HepG2 (cell line): ENCODE data around the gene FBLIM1. TPM values are rescaled to one million over a fixed set of nuclear protein-coding genes. Genes with fewer than 3 reads are reported as not detected.

Source experiments
- MATR3 ChIP-seq: sonication (generic); formaldehyde crosslinking; IDR thresholded peaks from 2 replicates; pipeline ENCODE4 v1.4.0; 2020; ENCODE audit warnings: missing genetic modification reagents
- NFATC3 ChIP-seq: sonication (generic); formaldehyde crosslinking; IDR thresholded peaks from 2 replicates; pipeline ENCODE4 v1.5.1; 2020; ENCODE audit warnings: mild to moderate bottlenecking, missing genetic modification reagents
- SOX13 ChIP-seq, 3 experiments: fragments of 450-650 bp in 1 of 3; sonication (generic) in 1 of 3; formaldehyde crosslinking in 1 of 3; IDR thresholded peaks in 2 of 3; conservative IDR thresholded peaks in 1 of 3; 2 replicates each; pipeline versions ENCODE4 v1.5.0 to v1.6.1; 2016 to 2020; ENCODE audit warnings: antibody characterized with exemption in 1 of 3, mild to moderate bottlenecking in 1 of 3, missing compliant biosample characterization in 1 of 3, missing genetic modification reagents in 1 of 3, moderate library complexity in 1 of 3
- TFDP2 ChIP-seq: sonication (generic); formaldehyde crosslinking; IDR thresholded peaks from 2 replicates; pipeline ENCODE4 v1.4.0; 2020; ENCODE audit warnings: missing genetic modification reagents
- ZBTB3 ChIP-seq: sonication (generic); formaldehyde crosslinking; IDR thresholded peaks from 2 replicates; pipeline ENCODE4 v1.4.0; 2020; ENCODE audit warnings: low read depth, mild to moderate bottlenecking, moderate library complexity, missing genetic modification reagents, borderline replicate concordance
- polyA plus RNA-seq, 8 experiments: library from polyadenylated mRNA; depleted of rRNA in 3 of 8; stranded (reverse) in 7 of 8; unstranded in 1 of 8; fragments of >200 nt; fragmentation: Illumina TruSeq in 4 of 8; extraction: Trizol in 4 of 8; gene quantifications; 2 replicates each; pipeline versions ENCODE4 v1.2.1 to v1.2.3, GENCODE V29; 2011 to 2016; ENCODE audit warnings: low read depth in 4 of 8, missing spikeins in 1 of 8, mixed read lengths in 1 of 8; ENCODE audit not compliant: insufficient read depth in 1 of 8
- total RNA-seq, 5 experiments: library from RNA; depleted of rRNA; stranded (reverse); fragments of >200 nt; fragmentation: Illumina TruSeq; extraction: Trizol; gene quantifications; 2 replicates each; pipeline ENCODE4 v1.2.3, GENCODE V29; 2016; ENCODE audit warnings: low read depth in 1 of 5
- TF ChIP-seq, protein P1 (sequence below): sonication (generic); formaldehyde crosslinking; IDR thresholded peaks from 2 replicates; pipeline ENCODE4 v1.4.0; 2020; ENCODE audit warnings: mild to moderate bottlenecking, missing genetic modification reagents
- TF ChIP-seq, protein P2 (sequence below): sonication (generic); formaldehyde crosslinking; IDR thresholded peaks from 2 replicates; pipeline ENCODE4 v1.8.0; 2022; ENCODE audit warnings: missing genetic modification reagents, low read depth, mild to moderate bottlenecking, borderline replicate concordance
- TF ChIP-seq, protein P3 (sequence below): sonication (generic); formaldehyde crosslinking; IDR thresholded peaks from 2 replicates; pipeline ENCODE4 v1.4.0; 2020; ENCODE audit warnings: mild to moderate bottlenecking, missing genetic modification reagents
- TF ChIP-seq, protein P4 (sequence below): sonication (generic); formaldehyde crosslinking; IDR thresholded peaks from 2 replicates; pipeline ENCODE4 v1.5.0; 2020; ENCODE audit warnings: missing genetic modification reagents
- TF ChIP-seq, protein P5 (sequence below), 2 experiments: sonication (generic) in 1 of 2; formaldehyde crosslinking in 1 of 2; IDR thresholded peaks; 2 replicates each; pipeline versions ENCODE4 v1.5.1 to v1.6.1; 2011 to 2020; ENCODE audit warnings: borderline replicate concordance in 1 of 2, low read depth in 1 of 2, low read length in 1 of 2, mild to moderate bottlenecking in 1 of 2, missing genetic modification reagents in 1 of 2, moderate library complexity in 1 of 2

Gene FBLIM1
- total and polyA plus RNA-seq, 2 of the 13 experiments (the other 11 are each of a cell fraction or from before 2014, with no cell fraction given), result 10.6 to 23.0 TPM

- TF ChIP-seq TFDP2, result no peak
- TF ChIP-seq, protein P1, sequence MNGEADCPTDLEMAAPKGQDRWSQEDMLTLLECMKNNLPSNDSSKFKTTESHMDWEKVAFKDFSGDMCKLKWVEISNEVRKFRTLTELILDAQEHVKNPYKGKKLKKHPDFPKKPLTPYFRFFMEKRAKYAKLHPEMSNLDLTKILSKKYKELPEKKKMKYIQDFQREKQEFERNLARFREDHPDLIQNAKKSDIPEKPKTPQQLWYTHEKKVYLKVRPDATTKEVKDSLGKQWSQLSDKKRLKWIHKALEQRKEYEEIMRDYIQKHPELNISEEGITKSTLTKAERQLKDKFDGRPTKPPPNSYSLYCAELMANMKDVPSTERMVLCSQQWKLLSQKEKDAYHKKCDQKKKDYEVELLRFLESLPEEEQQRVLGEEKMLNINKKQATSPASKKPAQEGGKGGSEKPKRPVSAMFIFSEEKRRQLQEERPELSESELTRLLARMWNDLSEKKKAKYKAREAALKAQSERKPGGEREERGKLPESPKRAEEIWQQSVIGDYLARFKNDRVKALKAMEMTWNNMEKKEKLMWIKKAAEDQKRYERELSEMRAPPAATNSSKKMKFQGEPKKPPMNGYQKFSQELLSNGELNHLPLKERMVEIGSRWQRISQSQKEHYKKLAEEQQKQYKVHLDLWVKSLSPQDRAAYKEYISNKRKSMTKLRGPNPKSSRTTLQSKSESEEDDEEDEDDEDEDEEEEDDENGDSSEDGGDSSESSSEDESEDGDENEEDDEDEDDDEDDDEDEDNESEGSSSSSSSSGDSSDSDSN, result peak; percentile 73
- TF ChIP-seq, protein P2, sequence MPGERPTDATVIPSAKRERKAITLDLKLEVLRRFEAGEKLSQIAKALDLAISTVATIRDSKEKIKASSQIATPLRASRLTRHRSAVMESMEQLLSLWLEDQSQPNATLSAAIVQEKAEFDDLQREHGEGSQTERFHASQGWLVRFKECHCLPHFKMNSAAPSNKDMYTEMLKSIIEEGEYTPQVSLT (CRISPR knock-in tag), result no peak
- no peak for TF ChIP-seq NFATC3 (CRISPR knock-in tag)
- no peak for TF ChIP-seq ZBTB3
- TF ChIP-seq, protein P3, sequence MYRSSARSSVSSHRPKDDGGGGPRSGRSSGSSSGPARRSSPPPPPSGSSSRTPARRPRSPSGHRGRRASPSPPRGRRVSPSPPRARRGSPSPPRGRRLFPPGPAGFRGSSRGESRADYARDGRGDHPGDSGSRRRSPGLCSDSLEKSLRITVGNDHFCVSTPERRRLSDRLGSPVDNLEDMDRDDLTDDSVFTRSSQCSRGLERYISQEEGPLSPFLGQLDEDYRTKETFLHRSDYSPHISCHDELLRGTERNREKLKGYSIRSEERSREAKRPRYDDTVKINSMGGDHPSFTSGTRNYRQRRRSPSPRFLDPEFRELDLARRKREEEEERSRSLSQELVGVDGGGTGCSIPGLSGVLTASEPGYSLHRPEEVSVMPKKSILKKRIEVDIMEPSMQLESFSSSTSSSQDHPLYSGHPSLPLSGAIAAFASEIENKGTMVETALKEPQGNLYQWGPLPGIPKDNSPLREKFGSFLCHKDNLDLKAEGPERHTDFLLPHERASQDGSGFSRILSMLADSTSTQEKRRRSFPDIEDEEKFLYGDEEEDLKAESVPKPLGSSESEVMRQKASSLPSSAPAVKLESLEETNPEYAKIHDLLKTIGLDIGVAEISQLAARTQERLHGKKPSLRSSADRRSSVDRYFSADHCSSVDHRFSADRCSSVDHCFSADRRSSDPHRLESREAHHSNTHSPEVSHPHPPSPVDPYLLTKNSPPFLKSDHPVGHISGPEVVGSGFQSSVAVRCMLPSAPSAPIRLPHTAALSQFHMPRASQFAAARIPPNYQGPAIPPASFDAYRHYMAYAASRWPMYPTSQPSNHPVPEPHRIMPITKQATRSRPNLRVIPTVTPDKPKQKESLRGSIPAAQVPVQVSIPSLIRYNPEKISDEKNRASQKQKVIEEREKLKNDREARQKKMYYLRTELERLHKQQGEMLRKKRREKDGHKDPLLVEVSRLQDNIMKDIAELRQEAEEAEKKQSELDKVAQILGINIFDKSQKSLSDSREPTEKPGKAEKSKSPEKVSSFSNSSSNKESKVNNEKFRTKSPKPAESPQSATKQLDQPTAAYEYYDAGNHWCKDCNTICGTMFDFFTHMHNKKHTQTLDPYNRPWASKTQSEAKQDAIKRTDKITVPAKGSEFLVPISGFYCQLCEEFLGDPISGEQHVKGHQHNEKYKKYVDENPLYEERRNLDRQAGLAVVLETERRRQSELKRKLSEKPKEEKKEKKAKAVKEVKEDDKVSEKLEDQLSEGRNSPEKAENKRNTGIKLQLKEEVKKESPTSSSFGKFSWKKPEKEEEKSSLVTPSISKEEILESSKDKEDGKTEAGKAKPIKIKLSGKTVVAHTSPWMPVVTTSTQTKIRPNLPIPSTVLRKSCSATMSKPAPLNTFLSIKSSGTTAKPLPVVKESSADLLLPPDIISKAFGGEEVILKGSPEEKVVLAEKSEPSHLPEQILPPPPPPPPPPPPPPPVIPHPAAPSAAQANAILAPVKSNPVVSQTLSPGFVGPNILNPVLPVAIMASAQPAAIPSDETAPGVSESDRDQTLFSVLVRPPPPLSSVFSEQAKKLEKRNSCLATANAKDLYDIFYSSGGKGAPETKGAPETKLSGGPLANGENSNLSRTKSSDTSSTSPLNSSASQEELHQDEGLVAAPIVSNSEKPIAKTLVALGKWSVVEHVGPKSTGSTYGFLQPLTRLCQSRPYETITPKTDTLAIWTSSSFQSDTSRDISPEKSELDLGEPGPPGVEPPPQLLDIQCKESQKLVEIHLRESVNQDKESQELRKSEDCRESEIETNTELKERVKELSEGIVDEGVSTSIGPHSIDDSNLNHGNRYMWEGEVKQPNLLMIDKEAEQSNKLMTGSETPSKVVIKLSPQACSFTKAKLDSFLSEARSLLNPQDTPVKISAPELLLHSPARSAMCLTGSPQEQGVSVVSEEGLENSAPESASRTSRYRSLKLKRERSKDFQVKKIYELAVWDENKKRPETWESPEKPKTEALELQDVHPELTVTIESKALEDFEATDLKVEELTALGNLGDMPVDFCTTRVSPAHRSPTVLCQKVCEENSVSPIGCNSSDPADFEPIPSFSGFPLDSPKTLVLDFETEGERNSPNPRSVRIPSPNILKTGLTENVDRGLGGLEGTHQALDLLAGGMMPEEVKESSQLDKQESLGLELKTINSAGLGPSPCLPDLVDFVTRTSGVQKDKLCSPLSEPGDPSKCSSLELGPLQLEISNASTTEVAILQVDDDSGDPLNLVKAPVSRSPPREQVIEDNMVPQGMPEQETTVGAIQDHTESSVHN, result no peak
- TF ChIP-seq, protein P4, sequence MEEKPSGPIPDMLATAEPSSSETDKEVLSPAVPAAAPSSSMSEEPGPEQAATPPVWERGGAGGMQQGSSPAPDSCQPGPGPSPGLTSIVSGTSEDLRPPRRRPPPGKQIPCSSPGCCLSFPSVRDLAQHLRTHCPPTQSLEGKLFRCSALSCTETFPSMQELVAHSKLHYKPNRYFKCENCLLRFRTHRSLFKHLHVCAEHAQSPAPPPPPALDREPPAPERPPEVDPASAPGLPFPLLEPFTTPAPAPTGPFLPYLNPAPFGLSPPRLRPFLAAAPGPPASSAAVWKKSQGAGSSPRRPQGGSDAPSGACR, result no peak
- TF ChIP-seq, protein P5, sequence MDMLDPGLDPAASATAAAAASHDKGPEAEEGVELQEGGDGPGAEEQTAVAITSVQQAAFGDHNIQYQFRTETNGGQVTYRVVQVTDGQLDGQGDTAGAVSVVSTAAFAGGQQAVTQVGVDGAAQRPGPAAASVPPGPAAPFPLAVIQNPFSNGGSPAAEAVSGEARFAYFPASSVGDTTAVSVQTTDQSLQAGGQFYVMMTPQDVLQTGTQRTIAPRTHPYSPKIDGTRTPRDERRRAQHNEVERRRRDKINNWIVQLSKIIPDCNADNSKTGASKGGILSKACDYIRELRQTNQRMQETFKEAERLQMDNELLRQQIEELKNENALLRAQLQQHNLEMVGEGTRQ (IDR thresholded peaks at IDR 0.05; ENCODE audit: low read depth, low read length), result no peak
- TF ChIP-seq, protein P5 (CRISPR knock-in tag; IDR thresholded peaks at IDR 0.05; ENCODE audit: borderline replicate concordance), result no peak
- no peak for TF ChIP-seq SOX13 (IDR thresholded peaks at IDR 0.05)
- TF ChIP-seq SOX13 (CRISPR knock-in tag; conservative IDR thresholded peaks at IDR 0.05 in 1 of 2, IDR thresholded peaks at IDR 0.05 in 1 of 2), result no peak
- TF ChIP-seq MATR3 (CRISPR knock-in tag), result no peak
Measured at GRCh38 chr1:15758953-15759661, 512 bp downstream of the FBLIM1 start (continued).
